Activated CD8-positive, alpha-beta memory T cell treated with anti-CD3 and anti-CD28 coated beads for 1 hour (primary cell): ENCODE data around the gene ORM2.
"Not testable (repeated sequence)": the region's sequence is repeated elsewhere in the genome, so short reads cannot be mapped to it uniquely, and the experiment has no call there.

Experiments used
- DNase-seq, 2 donors: peaks; one replicate each; pipeline ENCODE4 v3.0.0-alpha.2; 2020; ENCODE audit warnings: low read depth in 1 of 2; ENCODE audit errors: extremely low read depth in 1 of 2

The ORM2 gene

GRCh38 chr9:114329625-114330022 is at the start of gene ORM2:
ORM2 (plus strand) TSS chr9:114329869; CDS start chr9:114329905, 36 bp downstream.
- DNase-seq = not testable (repeated sequence)

GRCh38 chr9:114280636-114281472 is 48.8 kb upstream of the ORM2 start:
- no peak for DNase-seq

GRCh38 chr9:114281473-114282103 is 48.1 kb upstream of the ORM2 start:
- DNase-seq = no peak

- no peak for DNase-seq
Observed at GRCh38 chr9:114282104-114282485, 47.6 kb upstream of the ORM2 start.

GRCh38 chr9:114282507-114282906 is 47.2 kb upstream of the ORM2 start:
- no peak for DNase-seq

- no peak for DNase-seq
Observed at GRCh38 chr9:114282926-114283325, 46.7 kb upstream of the ORM2 start.

- no peak for DNase-seq
Observed at GRCh38 chr9:114283551-114284111, 46.0 kb upstream of the ORM2 start.

- DNase-seq = no peak
Observed at GRCh38 chr9:114284316-114285060, 45.2 kb upstream of the ORM2 start.

GRCh38 chr9:114285166-114285867 is 44.4 kb upstream of the ORM2 start:
- no peak for DNase-seq

GRCh38 chr9:114286146-114286679 is 43.5 kb upstream of the ORM2 start:
- no peak for DNase-seq

- no peak for DNase-seq
Observed at GRCh38 chr9:114287001-114287762, 42.5 kb upstream of the ORM2 start.

GRCh38 chr9:114287763-114288192 is 41.9 kb upstream of the ORM2 start:
- DNase-seq = no peak

GRCh38 chr9:114288193-114289091 is 41.2 kb upstream of the ORM2 start:
- DNase-seq = no peak

- no peak for DNase-seq
Observed at GRCh38 chr9:114289106-114289505, 40.6 kb upstream of the ORM2 start.

- no peak for DNase-seq
Observed at GRCh38 chr9:114289571-114290481, 39.8 kb upstream of the ORM2 start.

GRCh38 chr9:114290561-114290986 is 39.1 kb upstream of the ORM2 start:
- no peak for DNase-seq

GRCh38 chr9:114291064-114291474 is 38.6 kb upstream of the ORM2 start:
- DNase-seq = peak; percentile 27 to 62
